Tibial nerve (tissue), 4 donors: ENCODE data around the gene MLLT10. TPM values are rescaled to one million over a fixed set of nuclear protein-coding genes. Genes with fewer than 3 reads are reported as not detected.
A peak's percentile ranks its signal among the peaks of the same experiment; 100 is the strongest.

Experiments
- DNase-seq, 2 donors: peaks; one replicate each; pipeline ENCODE4 v3.0.0-alpha.2; 2019; ENCODE audit warnings: low spot score in 2 of 2
- H3K27ac ChIP-seq, 4 donors: fragments of 200-600 bp; sonication (generic) in 3 of 4; one replicate each; pipeline ENCODE4 v1.5.1; 2017 to 2019; ENCODE audit warnings: mild to moderate bottlenecking in 1 of 4
- H3K27me3 ChIP-seq, 2 donors: fragments of 200-600 bp; sonication (generic) in 1 of 2; one replicate each; pipeline versions ENCODE4 v1.5.1 to v1.6.0; 2017 to 2019
- H3K36me3 ChIP-seq, 3 donors: fragments of 200-600 bp; sonication (generic); one replicate each; pipeline ENCODE4 v1.5.1; 2018 to 2019
- H3K4me1 ChIP-seq, 4 donors: fragments of 200-600 bp; sonication (generic) in 3 of 4; one replicate each; pipeline ENCODE4 v1.5.1; 2017 to 2019
- H3K4me3 ChIP-seq, 4 donors: fragments of 200-600 bp; sonication (generic) in 3 of 4; one replicate each; pipeline ENCODE4 v1.5.1; 2017 to 2019; ENCODE audit warnings: mild to moderate bottlenecking in 1 of 4, moderate library complexity in 1 of 4
- H3K9me3 ChIP-seq, 4 donors: fragments of 200-600 bp; sonication (generic) in 3 of 4; one replicate each; pipeline ENCODE4 v1.5.1; 2017 to 2019
- CTCF ChIP-seq, 5 experiments: fragments of 200-600 bp in 3 of 5; fragments of 450-650 bp in 2 of 5; sonication (generic) in 3 of 5; IDR thresholded peaks; one replicate each; pipeline ENCODE4 v1.5.1; 2016 to 2019; ENCODE audit warnings: antibody characterized with exemption in 5 of 5, mild to moderate bottlenecking in 3 of 5, moderate library complexity in 2 of 5
- EP300 ChIP-seq, 2 donors: sonication (generic); formaldehyde crosslinking; IDR thresholded peaks; one replicate each; pipeline ENCODE4 v1.6.1; 2017; ENCODE audit warnings: antibody characterized with exemption in 2 of 2, mild to moderate bottlenecking in 1 of 2
- POLR2A ChIP-seq, 2 donors: fragments of 450-650 bp; IDR thresholded peaks; one replicate each; pipeline ENCODE4 v1.6.1; 2017; ENCODE audit warnings: antibody characterized with exemption in 2 of 2, mild to moderate bottlenecking in 2 of 2, moderate library complexity in 2 of 2
- WGBS, 2 donors: methylation state at CpG; one replicate each; pipeline ENCODE4 v1.1.5; 2018; 5-methylcytosine and 5-hydroxymethylcytosine counted together
- total RNA-seq, 4 donors: library from RNA; depleted of rRNA; stranded (reverse); fragments of >200 nt; gene quantifications; one replicate each; pipeline ENCODE4 v1.1.0, GENCODE V29; 2016

Gene MLLT10
- total RNA-seq, 4 donors from 2014 or later = 40.6 to 60.9 (median 47.5) TPM

- H3K4me1 ChIP-seq = peaks cover 0 to 38% (median 10%) of the 10 kb centered on the region in 4 donors
- DNase-seq = no peak
- no peaks in the 10 kb centered on the region for H3K9me3 ChIP-seq
- no peaks in the 10 kb centered on the region for H3K27me3 ChIP-seq
- no peak overlapping the region for H3K4me3 ChIP-seq
- no peaks in the 10 kb centered on the region for H3K36me3 ChIP-seq
- peak overlapping the region; percentile 76 to 90 (median 82) for H3K27ac ChIP-seq
- 44 to 45% methylated on average over 2 of the region's 2 CpGs for WGBS, 2 donors
- TF ChIP-seq CTCF (IDR thresholded peaks at IDR 0.05) (no peak), POLR2A (IDR thresholded peaks at IDR 0.05) (no peak), EP300 (IDR thresholded peaks at IDR 0.05) (no peak)
These were observed 35.7 kb upstream of the MLLT10 start for GRCh38 chr10:21498377-21498776.

DNA sequence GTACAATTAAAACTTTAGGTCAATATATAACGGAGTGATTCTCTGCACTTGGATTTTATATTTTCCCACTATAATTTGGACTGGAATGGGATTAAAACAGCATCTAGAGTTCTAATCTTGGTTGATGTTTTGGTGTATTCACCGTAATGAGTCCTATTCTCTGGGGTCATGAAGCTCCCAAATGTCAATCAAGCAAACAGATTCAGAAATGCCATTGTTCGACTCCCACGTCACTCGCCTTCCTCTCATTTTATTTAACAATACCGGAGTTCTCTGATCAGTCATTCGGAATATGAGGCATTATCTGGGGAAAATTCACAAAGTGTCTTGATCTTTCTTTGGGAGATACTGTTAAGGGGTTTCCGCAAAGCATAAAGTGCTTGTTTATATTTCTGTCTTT lies 35.0 kb upstream of the MLLT10 start:
- no peaks in the 10 kb centered on the region for H3K9me3 ChIP-seq
- H3K27ac ChIP-seq = peak overlapping the region; percentile 76 to 90 (median 82)
- no peaks in the 10 kb centered on the region for H3K36me3 ChIP-seq
- H3K4me3 ChIP-seq = peak overlapping the region in 2 of 4 donors; percentile 41 to 45
- H3K27me3 ChIP-seq = no peaks in the 10 kb centered on the region
- peaks cover 0 to 34% (median 9%) of the 10 kb centered on the region in 4 donors for H3K4me1 ChIP-seq
- 68% methylated on average over 8 of the region's 8 CpGs for WGBS, 2 donors
- no peak for TF ChIP-seq POLR2A (IDR thresholded peaks at IDR 0.05)
- TF ChIP-seq EP300 (IDR thresholded peaks at IDR 0.05) = no peak
- no peak for TF ChIP-seq CTCF (IDR thresholded peaks at IDR 0.05)
- no peak for DNase-seq

DNA sequence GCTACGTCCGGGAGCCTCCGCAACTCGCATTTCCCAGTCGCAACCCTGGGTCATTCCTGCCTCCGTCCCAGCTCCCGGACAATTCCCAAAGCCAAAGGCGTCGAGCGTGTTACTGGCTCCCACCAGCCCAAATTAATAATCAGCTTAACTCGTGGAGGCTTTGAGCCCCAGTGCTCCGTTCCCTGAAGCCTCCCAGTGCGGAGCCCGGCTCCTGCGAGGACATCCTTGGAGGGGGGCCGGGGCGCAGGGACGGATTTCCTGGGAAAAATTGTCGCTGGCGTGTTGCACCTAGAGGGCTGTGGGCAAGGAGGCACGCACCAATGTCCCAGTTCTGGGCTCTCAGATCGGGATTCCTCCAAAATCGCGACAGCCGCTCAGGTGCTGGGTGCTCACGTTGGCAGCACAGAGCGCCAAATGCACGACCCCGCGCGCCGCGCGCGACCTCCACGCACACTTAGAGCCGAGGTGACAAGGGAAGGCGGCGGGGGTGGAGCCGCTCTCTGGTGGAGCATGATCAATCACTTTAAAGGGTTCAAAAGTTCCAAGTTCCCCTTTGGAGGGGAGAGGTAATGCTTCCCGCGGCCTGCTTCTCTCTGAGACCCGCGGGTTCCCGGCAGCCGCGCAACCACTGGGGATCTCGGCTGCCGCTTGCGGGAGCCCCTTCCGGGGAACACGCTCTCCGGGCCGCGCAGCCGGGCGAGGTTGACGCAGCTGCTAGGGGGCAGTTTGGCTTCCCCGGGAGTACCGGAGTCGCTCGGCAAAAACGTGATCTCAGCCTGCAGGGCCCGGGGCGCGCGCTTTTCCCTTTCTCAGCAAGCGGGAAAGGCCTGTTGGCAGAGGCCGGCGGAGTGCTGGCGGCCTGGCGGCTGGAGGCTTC lies 34.1 kb upstream of the MLLT10 start:
- no peaks in the 10 kb centered on the region for H3K9me3 ChIP-seq

GRCh38 chr10:21500578-21500910 lies 33.5 kb upstream of the MLLT10 start:
- TF ChIP-seq EP300 (IDR thresholded peaks at IDR 0.05) (no peak), CTCF (IDR thresholded peaks at IDR 0.05) (no peak), POLR2A (IDR thresholded peaks at IDR 0.05) (no peak)
- Histone ChIP-seq H3K4me3 (peak overlapping the region; percentile 21 to 45 (median 36)), H3K36me3 (no peaks in the 10 kb centered on the region), H3K4me1 (peaks cover 0 to 19% (median 7%) of the 10 kb centered on the region in 4 donors), H3K27me3 (no peaks in the 10 kb centered on the region), H3K9me3 (no peaks in the 10 kb centered on the region), H3K27ac (peak overlapping the region; percentile 76 to 90 (median 82))
- WGBS, 2 donors = 40 to 41% methylated on average over 14 of the region's 14 CpGs
- DNase-seq = no peak

More for the DNA sequence above, 34.1 kb upstream of the MLLT10 start:
- H3K4me3 ChIP-seq = peak overlapping the region; percentile 21 to 45 (median 36)
- WGBS, 2 donors = 17 to 38% methylated on average over 49 to 57 of the region's 72 CpGs
- no peak for DNase-seq
- no peak for TF ChIP-seq EP300 (IDR thresholded peaks at IDR 0.05)
- TF ChIP-seq CTCF (IDR thresholded peaks at IDR 0.05) = no peak
- no peak for TF ChIP-seq POLR2A (IDR thresholded peaks at IDR 0.05)
- peaks cover 0 to 24% (median 8%) of the 10 kb centered on the region in 4 donors for H3K4me1 ChIP-seq
- H3K27me3 ChIP-seq = no peaks in the 10 kb centered on the region
- peak overlapping the region; percentile 76 to 90 (median 82) for H3K27ac ChIP-seq
- H3K36me3 ChIP-seq = no peaks in the 10 kb centered on the region

GRCh38 chr10:21501091-21501490 lies 32.9 kb upstream of the MLLT10 start:
- DNase-seq = no peak
- TF ChIP-seq CTCF (IDR thresholded peaks at IDR 0.05) = no peak
- no peak for TF ChIP-seq POLR2A (IDR thresholded peaks at IDR 0.05)
- no peak for TF ChIP-seq EP300 (IDR thresholded peaks at IDR 0.05)
- no peaks in the 10 kb centered on the region for H3K9me3 ChIP-seq
- H3K4me3 ChIP-seq = peak overlapping the region in 2 of 4 donors; percentile 21 to 41
- 75 to 83% methylated on average over 5 of the region's 5 CpGs for WGBS, 2 donors
- H3K27ac ChIP-seq = peak overlapping the region; percentile 76 to 90 (median 82)
- H3K27me3 ChIP-seq = no peaks in the 10 kb centered on the region
- peaks cover 0 to 19% (median 7%) of the 10 kb centered on the region in 4 donors for H3K4me1 ChIP-seq
- no peaks in the 10 kb centered on the region for H3K36me3 ChIP-seq
